GM12801 (cell line): ENCODE data around the gene TRIO.

ENCODE experiments used
- CTCF ChIP-seq: IDR thresholded peaks from one replicate; pipeline ENCODE4 v1.5.1; 2011; ENCODE audit warnings: control low read depth; ENCODE audit not compliant: insufficient read length; ENCODE audit errors: extremely low read depth

Gene TRIO

DNA sequence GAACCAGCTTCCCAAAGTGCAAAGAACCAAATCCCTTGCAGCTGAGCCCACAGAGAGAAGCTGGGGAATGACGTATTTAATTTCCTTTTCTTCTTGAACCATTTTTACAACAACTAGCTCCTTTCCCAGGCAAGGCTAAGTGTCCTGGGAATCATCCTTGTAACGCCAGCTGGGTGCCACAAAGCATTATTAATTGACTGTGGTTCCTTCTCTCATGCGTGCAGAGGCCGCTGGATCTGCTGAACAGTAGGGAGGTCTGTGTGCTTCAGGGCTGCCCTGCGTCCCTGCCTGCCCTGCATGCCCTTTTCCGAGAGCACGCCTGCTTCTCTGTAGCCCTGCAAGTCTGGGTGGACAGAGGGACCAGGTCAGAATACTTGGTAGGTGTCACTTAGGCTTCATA is 314.3 kb downstream of the TRIO start:
- TF ChIP-seq CTCF: no peak

GRCh38 chr5:14458414-14458813 is 315.3 kb downstream of the TRIO start:
- TF ChIP-seq CTCF: no peak

GRCh38 chr5:14460844-14461398 is 317.8 kb downstream of the TRIO start:
- no peak for TF ChIP-seq CTCF

DNA sequence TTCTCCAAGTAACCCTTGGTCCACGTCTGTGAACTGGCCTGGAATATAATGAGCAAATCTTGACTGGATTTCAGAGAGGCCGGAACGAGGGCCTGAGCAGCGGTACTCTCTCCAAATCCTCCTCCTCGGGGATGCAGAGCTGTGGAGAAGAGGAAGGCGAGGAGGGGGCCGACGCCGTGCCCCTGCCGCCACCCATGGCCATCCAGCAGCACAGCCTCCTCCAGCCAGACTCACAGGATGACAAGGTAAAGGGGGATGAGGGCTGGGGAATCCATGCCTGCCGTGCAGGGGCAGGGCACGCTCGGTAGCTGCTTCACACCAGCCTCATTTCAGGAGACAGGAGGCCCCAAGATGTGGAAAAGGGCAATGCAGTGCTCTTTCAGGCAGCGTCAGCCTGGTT is 319.5 kb downstream of the TRIO start:
- no peak for TF ChIP-seq CTCF

GRCh38 chr5:14463629-14464028 is 320.5 kb downstream of the TRIO start:
- TF ChIP-seq CTCF: no peak

DNA sequence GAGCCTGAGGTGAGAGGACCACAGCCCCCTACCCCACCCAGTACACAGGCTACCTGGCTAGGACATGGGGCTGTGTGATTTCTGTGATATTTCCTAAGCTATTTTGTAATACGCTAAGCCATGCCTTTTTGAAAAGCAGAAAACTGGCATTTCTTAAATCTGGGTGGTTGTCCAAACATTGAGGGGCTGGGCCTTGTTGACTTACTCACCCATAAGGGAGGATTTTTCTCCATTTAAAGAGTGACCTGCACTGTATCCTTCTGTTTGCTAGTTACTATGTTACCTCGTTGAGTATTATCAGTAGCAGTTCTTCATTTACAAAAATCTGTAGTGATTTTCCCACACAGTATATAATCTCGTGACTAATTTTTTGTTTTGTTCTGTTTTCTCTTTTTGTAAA is 321.0 kb downstream of the TRIO start:
- TF ChIP-seq CTCF: no peak

DNA sequence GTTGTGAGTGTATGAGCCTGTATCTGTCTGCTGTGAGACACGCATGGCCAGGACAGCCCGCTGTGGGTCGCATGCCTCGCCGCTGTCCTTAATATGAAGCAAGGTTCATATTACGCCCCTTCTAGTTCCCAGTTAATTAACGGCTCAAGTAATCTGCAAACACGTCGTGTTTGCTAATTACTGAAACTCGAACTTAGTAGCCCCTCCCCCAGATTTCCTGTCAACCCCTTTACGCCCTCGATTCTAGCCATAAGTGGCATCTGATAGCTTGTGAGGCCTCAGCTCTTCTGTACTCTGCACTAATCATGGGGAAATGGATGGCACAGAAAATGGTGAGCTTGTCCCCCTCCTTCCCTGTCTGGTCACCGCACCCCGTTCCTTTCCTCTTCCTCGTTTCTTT is 321.5 kb downstream of the TRIO start:
- TF ChIP-seq CTCF: no peak

DNA sequence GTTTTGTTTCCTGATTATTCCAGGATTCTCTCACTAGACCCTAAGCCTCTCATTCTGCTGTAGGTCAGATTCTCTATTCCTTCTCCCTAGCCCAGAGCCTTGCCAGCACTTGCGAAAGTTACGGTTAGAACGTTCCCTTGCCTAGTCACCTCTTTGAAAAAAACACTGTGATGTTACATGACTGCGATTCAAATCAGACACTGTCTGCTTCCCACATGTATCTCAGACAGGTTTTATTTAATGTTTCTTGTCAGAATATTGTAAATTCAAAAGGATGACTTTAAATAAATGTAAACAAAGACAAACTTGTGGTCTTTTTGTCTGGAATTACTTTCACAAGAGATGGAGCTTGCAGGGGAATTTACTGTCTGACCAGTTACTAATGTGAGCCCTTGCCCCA is 322.0 kb downstream of the TRIO start:
- TF ChIP-seq CTCF: no peak
